Peyer's patch (tissue), 4 donors: ENCODE data around the gene SULT2B1. TPM values are rescaled to one million over a fixed set of nuclear protein-coding genes. Genes with fewer than 3 reads are reported as not detected.

Source experiments
- DNase-seq, 3 donors: peaks; one replicate each; pipeline ENCODE4 v3.0.0-alpha.2; 2017 to 2019
- H3K27ac ChIP-seq, 4 donors: fragments of 200-600 bp; sonication (generic); one replicate each; pipeline ENCODE4 v1.5.1; 2016 to 2019
- H3K27me3 ChIP-seq, 2 donors: fragments of 200-600 bp; sonication (generic); one replicate each; pipeline ENCODE4 v1.5.1; 2019
- H3K36me3 ChIP-seq, 3 donors: fragments of 200-600 bp; sonication (generic); one replicate each; pipeline ENCODE4 v1.5.1; 2016 to 2019
- H3K4me1 ChIP-seq, 4 donors: fragments of 200-600 bp; sonication (generic); one replicate each; pipeline ENCODE4 v1.5.1; 2016 to 2019
- H3K4me3 ChIP-seq, 4 donors: fragments of 200-600 bp; sonication (generic); 1 replicate in 3 of 4; 2 replicates in 1 of 4; pipeline ENCODE4 v1.5.1; 2016 to 2019; ENCODE audit warnings: mild to moderate bottlenecking in 1 of 4
- H3K9me3 ChIP-seq, 4 donors: fragments of 200-600 bp; sonication (generic); one replicate each; pipeline ENCODE4 v1.5.1; 2016 to 2019; ENCODE audit warnings: mild to moderate bottlenecking in 1 of 4
- CTCF ChIP-seq, 6 experiments: fragments of 450-650 bp in 4 of 6; fragments of 200-600 bp in 2 of 6; sonication (generic) in 1 of 6; IDR thresholded peaks; one replicate each; pipeline ENCODE4 v1.5.1; 2017 to 2019; ENCODE audit warnings: antibody characterized with exemption in 6 of 6, mild to moderate bottlenecking in 3 of 6, moderate library complexity in 1 of 6
- POLR2A ChIP-seq, 2 donors: fragments of 450-650 bp; IDR thresholded peaks; one replicate each; pipeline ENCODE4 v1.5.1; 2017; ENCODE audit warnings: antibody characterized with exemption in 2 of 2, mild to moderate bottlenecking in 2 of 2, moderate library complexity in 2 of 2
- total RNA-seq, 4 donors: library from RNA; depleted of rRNA; stranded (reverse); fragments of >200 nt; gene quantifications; one replicate each; pipeline ENCODE4 v1.1.0, GENCODE V29; 2016

The SULT2B1 gene
- total RNA-seq, 4 donors from 2014 or later: 2.5 to 14.6 (median 5.9) TPM

- H3K27ac ChIP-seq: peak overlapping the region in 1 of 4 donors; percentile 34
- no peaks in the 10 kb centered on the region for H3K27me3 ChIP-seq
- H3K4me3 ChIP-seq: no peak overlapping the region
- peaks cover 0 to 4% (median 0%) of the 10 kb centered on the region in 4 donors for H3K4me1 ChIP-seq
- no peaks in the 10 kb centered on the region for H3K9me3 ChIP-seq
- H3K36me3 ChIP-seq: peaks cover 0 to 5% (median 0%) of the 10 kb centered on the region in 3 donors
- DNase-seq: no peak
- TF ChIP-seq POLR2A (IDR thresholded peaks at IDR 0.05) (no peak), CTCF (IDR thresholded peaks at IDR 0.05) (no peak)
Observed at GRCh38 chr19:48603001-48603400, 51.0 kb downstream of the SULT2B1 start.

GRCh38 chr19:48603449-48603848 is 51.5 kb downstream of the SULT2B1 start:
- H3K9me3 ChIP-seq: no peaks in the 10 kb centered on the region
- H3K27ac ChIP-seq: peak overlapping the region in 1 of 4 donors; percentile 35
- DNase-seq: no peak
- H3K4me3 ChIP-seq: no peak overlapping the region
- peaks cover 0 to 5% (median 0%) of the 10 kb centered on the region in 3 donors for H3K36me3 ChIP-seq
- TF ChIP-seq POLR2A (IDR thresholded peaks at IDR 0.05) (no peak), CTCF (IDR thresholded peaks at IDR 0.05) (no peak)
- H3K27me3 ChIP-seq: no peaks in the 10 kb centered on the region
- H3K4me1 ChIP-seq: peaks cover 0 to 4% (median 0%) of the 10 kb centered on the region in 4 donors

- TF ChIP-seq POLR2A (IDR thresholded peaks at IDR 0.05) (no peak), CTCF (IDR thresholded peaks at IDR 0.05) (no peak)
- peak overlapping the region in 1 of 4 donors; percentile 35 for H3K27ac ChIP-seq
- H3K9me3 ChIP-seq: no peaks in the 10 kb centered on the region
- no peak overlapping the region for H3K4me3 ChIP-seq
- H3K27me3 ChIP-seq: no peaks in the 10 kb centered on the region
- peaks cover 0 to 4% (median 0%) of the 10 kb centered on the region in 4 donors for H3K4me1 ChIP-seq
- DNase-seq: no peak
- H3K36me3 ChIP-seq: peaks cover 0 to 5% (median 0%) of the 10 kb centered on the region in 3 donors
Observed at GRCh38 chr19:48603850-48604249, 51.9 kb downstream of the SULT2B1 start.

GRCh38 chr19:48606463-48607358 is 54.7 kb downstream of the SULT2B1 start, which contains the start of gene SPACA4:
Gene SPACA4 (plus strand): TSS chr19:48606742. CDS start chr19:48606979, 237 bp downstream.
- Histone ChIP-seq H3K9me3 (no peaks in the 10 kb centered on the region), H3K4me1 (peaks cover 0 to 4% (median 0%) of the 10 kb centered on the region in 4 donors), H3K27me3 (no peaks in the 10 kb centered on the region), H3K36me3 (peaks cover 0 to 12% (median 0%) of the 10 kb centered on the region in 3 donors), H3K27ac (no peak within 1 kb of the TSS), H3K4me3 (no peak within 1 kb of the TSS)
- TF ChIP-seq POLR2A (IDR thresholded peaks at IDR 0.05): no peak
- no peak for TF ChIP-seq CTCF (IDR thresholded peaks at IDR 0.05)
- DNase-seq: no peak

- Histone ChIP-seq H3K9me3 (no peaks in the 10 kb centered on the region), H3K27me3 (no peaks in the 10 kb centered on the region), H3K36me3 (peaks cover 0 to 12% (median 0%) of the 10 kb centered on the region in 3 donors), H3K4me3 (no peak overlapping the region), H3K4me1 (peaks cover 0 to 4% (median 0%) of the 10 kb centered on the region in 4 donors), H3K27ac (no peak overlapping the region)
- TF ChIP-seq POLR2A (IDR thresholded peaks at IDR 0.05) (no peak), CTCF (IDR thresholded peaks at IDR 0.05) (no peak)
- DNase-seq: no peak
Observed at GRCh38 chr19:48607359-48607755, 55.4 kb downstream of the SULT2B1 start.
